Neuronal stem cell (in vitro differentiated cells): ENCODE measurements around the gene CIRBP.

Experiments used
- DNase-seq: peaks from one replicate; pipeline ENCODE4 v3.0.0-alpha.2; 2013; ENCODE audit warnings: low spot score
- H2AFZ ChIP-seq: one replicate; pipeline ENCODE4 v1.6.1; 2013; ENCODE audit warnings: mild to moderate bottlenecking, low read length, inconsistent platforms
- H2AK5ac ChIP-seq: 2 replicates; pipeline ENCODE4 v1.6.1; 2013; ENCODE audit warnings: low read depth, mild to moderate bottlenecking, inconsistent platforms, low read length, moderate library complexity, mixed read lengths
- H2BK120ac ChIP-seq: 2 replicates; pipeline ENCODE4 v1.6.1; 2013; ENCODE audit warnings: low read depth, mild to moderate bottlenecking, inconsistent platforms, low read length, moderate library complexity, mixed read lengths
- H2BK12ac ChIP-seq: one replicate; pipeline ENCODE4 v1.6.1; 2013; ENCODE audit warnings: low read length, inconsistent platforms
- H2BK15ac ChIP-seq: 2 replicates; pipeline ENCODE4 v1.6.1; 2013; ENCODE audit warnings: mild to moderate bottlenecking, low read length, inconsistent platforms, mixed read lengths
- H2BK5ac ChIP-seq: one replicate; pipeline ENCODE4 v1.6.1; 2013; ENCODE audit warnings: inconsistent platforms, mild to moderate bottlenecking, low read length, moderate library complexity
- H3K14ac ChIP-seq: one replicate; pipeline ENCODE4 v1.6.1; 2013; ENCODE audit warnings: low read length, inconsistent platforms
- H3K18ac ChIP-seq: 2 replicates; pipeline ENCODE4 v1.6.1; 2013; ENCODE audit warnings: low read length, inconsistent platforms
- H3K23ac ChIP-seq: 2 replicates; pipeline ENCODE4 v1.6.1; 2013; ENCODE audit warnings: low read depth, mild to moderate bottlenecking, mixed read lengths, low read length, inconsistent platforms; ENCODE audit not compliant: poor library complexity
- H3K27ac ChIP-seq: replicated peaks from 3 replicates; pipeline ENCODE4 v1.5.1; 2013; ENCODE audit warnings: low read length, inconsistent platforms
- H3K27me3 ChIP-seq, 3 experiments: 2 replicates each; pipeline ENCODE4 v1.6.1; 2013; ENCODE audit warnings: low read length in 3 of 3, mild to moderate bottlenecking in 2 of 3, inconsistent platforms in 1 of 3, low read depth in 1 of 3, mixed read lengths in 1 of 3, moderate library complexity in 1 of 3; ENCODE audit not compliant: control insufficient read depth in 3 of 3, insufficient read depth in 3 of 3
- H3K36me3 ChIP-seq, 2 donors: replicated peaks in 1 of 2; 2 replicates each; pipeline ENCODE4 v1.6.1; 2013; ENCODE audit warnings: low read length in 2 of 2; ENCODE audit not compliant: control insufficient read depth in 2 of 2, insufficient read depth in 2 of 2
- H3K4ac ChIP-seq: 2 replicates; pipeline ENCODE4 v1.6.1; 2013; ENCODE audit warnings: inconsistent platforms, mild to moderate bottlenecking, low read length, moderate library complexity
- H3K4me1 ChIP-seq, 2 donors: 1 replicate in 1 of 2; 2 replicates in 1 of 2; pipeline ENCODE4 v1.6.1; 2013; ENCODE audit warnings: low read length in 2 of 2, low read depth in 1 of 2; ENCODE audit not compliant: control insufficient read depth in 2 of 2, insufficient read depth in 1 of 2
- H3K4me2 ChIP-seq: one replicate; pipeline ENCODE4 v1.6.1; 2013; ENCODE audit warnings: mild to moderate bottlenecking, low read length, inconsistent platforms; ENCODE audit not compliant: insufficient read depth, poor library complexity, severe bottlenecking
- H3K4me3 ChIP-seq, 2 donors: 2 replicates each; pipeline ENCODE4 v1.5.1; 2013; ENCODE audit warnings: low read length in 2 of 2, mild to moderate bottlenecking in 2 of 2, inconsistent platforms in 1 of 2, moderate library complexity in 1 of 2
- H3K79me1 ChIP-seq: one replicate; pipeline ENCODE4 v1.6.1; 2013; ENCODE audit warnings: low read depth, mild to moderate bottlenecking, inconsistent platforms, low read length, moderate library complexity
- H3K9ac ChIP-seq: one replicate; pipeline ENCODE4 v1.6.1; 2013; ENCODE audit warnings: mild to moderate bottlenecking, low read depth, low read length, inconsistent platforms; ENCODE audit not compliant: poor library complexity
- H3K9me3 ChIP-seq, 2 donors: replicated peaks in 1 of 2; 2 replicates each; pipeline versions ENCODE3 to v1.6.1; 2013; ENCODE audit warnings: low read length in 2 of 2, mild to moderate bottlenecking in 2 of 2, inconsistent platforms in 1 of 2, low read depth in 1 of 2, mixed read lengths in 1 of 2, moderate library complexity in 1 of 2; ENCODE audit not compliant: control insufficient read depth in 2 of 2, insufficient read depth in 1 of 2
- H4K8ac ChIP-seq: one replicate; pipeline ENCODE4 v1.6.1; 2013; ENCODE audit warnings: low read depth, mild to moderate bottlenecking, inconsistent platforms, low read length, moderate library complexity
- H4K91ac ChIP-seq: one replicate; pipeline ENCODE4 v1.6.1; 2013; ENCODE audit warnings: low read length, low read depth, mild to moderate bottlenecking, inconsistent platforms; ENCODE audit not compliant: poor library complexity
- WGBS, 2 donors: extraction: QIAGEN DNeasy Blood & Tissue Kit; methylation state at CpG; one replicate each; pipeline ENCODE4 v1.1.7; 2013; ENCODE audit warnings: missing lambda C conversion rate in 2 of 2, mixed read lengths in 1 of 2; ENCODE audit not compliant: insufficient read length in 2 of 2, insufficient replicate concordance in 1 of 2; ENCODE audit errors: extremely low coverage in 2 of 2; 5-methylcytosine and 5-hydroxymethylcytosine counted together

CIRBP gene

GRCh38 chr19:1236576-1236975, 32.6 kb upstream of the CIRBP start:
- H2BK5ac ChIP-seq = peak overlapping the region; percentile 93
- H4K91ac ChIP-seq = no peak overlapping the region
- peak overlapping the region; percentile 89 for H3K14ac ChIP-seq
- peaks cover 33 to 43% of the 10 kb centered on the region in 2 donors for H3K36me3 ChIP-seq
- peak overlapping the region; percentile 94 for H2BK120ac ChIP-seq
- peak overlapping the region; percentile 99 for H3K18ac ChIP-seq
- peak overlapping the region; percentile 68 for H3K27ac ChIP-seq
- no peak for DNase-seq
- peak overlapping the region; percentile 86 for H3K4me2 ChIP-seq
- H2AK5ac ChIP-seq = peak overlapping the region; percentile 100
- peak overlapping the region; percentile 92 for H2BK15ac ChIP-seq
- H3K9me3 ChIP-seq = no peaks in the 10 kb centered on the region
- peak overlapping the region; percentile 100 for H3K4ac ChIP-seq
- peaks cover 36% of the 10 kb centered on the region for H3K79me1 ChIP-seq
- H3K27me3 ChIP-seq = no peaks in the 10 kb centered on the region
- peak overlapping the region; percentile 85 for H3K23ac ChIP-seq
- WGBS, 2 donors = no CpG with 5 or more reads among the region's 42 CpGs
- H3K4me1 ChIP-seq = peaks cover 22 to 24% of the 10 kb centered on the region in 2 donors
- peak overlapping the region; percentile 69 to 96 for H3K4me3 ChIP-seq
- peak overlapping the region; percentile 97 for H2BK12ac ChIP-seq
- peak overlapping the region; percentile 100 for H4K8ac ChIP-seq
- H3K9ac ChIP-seq = peak overlapping the region; percentile 99
- H2AFZ ChIP-seq = peak overlapping the region; percentile 58

- Histone ChIP-seq H3K4me2 (peak overlapping the region; percentile 86), H2BK5ac (peak overlapping the region; percentile 90), H3K18ac (peak overlapping the region; percentile 99), H3K14ac (peak overlapping the region; percentile 71), H2AFZ (peak overlapping the region; percentile 58), H2AK5ac (peak overlapping the region; percentile 94), H2BK120ac (peak overlapping the region; percentile 72), H3K9ac (peak overlapping the region; percentile 99), H3K23ac (peak overlapping the region; percentile 85), H3K4me1 (peaks cover 24 to 25% of the 10 kb centered on the region in 2 donors), H3K27ac (peak overlapping the region; percentile 59), H4K91ac (no peak overlapping the region), H3K79me1 (peaks cover 32% of the 10 kb centered on the region), H3K4me3 (peak overlapping the region; percentile 69 to 96), H4K8ac (no peak overlapping the region), H3K9me3 (no peaks in the 10 kb centered on the region), H3K27me3 (no peaks in the 10 kb centered on the region), H3K4ac (peak overlapping the region; percentile 84), H3K36me3 (peaks cover 30 to 38% of the 10 kb centered on the region in 2 donors), H2BK15ac (peak overlapping the region; percentile 67), H2BK12ac (peak overlapping the region; percentile 41)
- no CpG with 5 or more reads among the region's 60 CpGs for WGBS, 2 donors
- DNase-seq = no peak
Measured at GRCh38 chr19:1237027-1237659, 32.0 kb upstream of the CIRBP start.

- H2BK5ac ChIP-seq = peak within 1 kb of the TSS; percentile 90
- no CpG with 5 or more reads among the region's 87 CpGs for WGBS, 2 donors
- H2AK5ac ChIP-seq = peak within 1 kb of the TSS; percentile 100
- peak within 1 kb of the TSS; percentile 99 for H2BK12ac ChIP-seq
- no peak within 1 kb of the TSS for H4K8ac ChIP-seq
- H2BK15ac ChIP-seq = peak within 1 kb of the TSS; percentile 76
- H3K23ac ChIP-seq = peak within 1 kb of the TSS; percentile 98
- no peak for DNase-seq
- H3K14ac ChIP-seq = peak within 1 kb of the TSS; percentile 71
- no peaks in the 10 kb centered on the region for H3K27me3 ChIP-seq
- H3K4me3 ChIP-seq = peak within 1 kb of the TSS; percentile 69 to 96
- H3K4me1 ChIP-seq = peaks cover 27 to 30% of the 10 kb centered on the region in 2 donors
- H3K36me3 ChIP-seq = peaks cover 28 to 31% of the 10 kb centered on the region in 2 donors
- H3K4ac ChIP-seq = peak within 1 kb of the TSS; percentile 84
- H4K91ac ChIP-seq = peak within 1 kb of the TSS; percentile 85
- H2BK120ac ChIP-seq = peak within 1 kb of the TSS; percentile 94
- H3K27ac ChIP-seq = peak within 1 kb of the TSS; percentile 67
- peaks cover 35% of the 10 kb centered on the region for H3K79me1 ChIP-seq
- H2AFZ ChIP-seq = peak within 1 kb of the TSS; percentile 86
- peak within 1 kb of the TSS; percentile 99 for H3K18ac ChIP-seq
- H3K4me2 ChIP-seq = peak within 1 kb of the TSS; percentile 86
- H3K9me3 ChIP-seq = no peaks in the 10 kb centered on the region
- peak within 1 kb of the TSS; percentile 99 for H3K9ac ChIP-seq
Measured at GRCh38 chr19:1237754-1238368, 31.3 kb upstream of the CIRBP start, which contains the start of gene CBARP. Gene CBARP, minus strand, starts transcription at chr19:1238005. Its CDS starts 1,905 bp downstream, at chr19:1236100.
